Upper lobe of right lung (tissue), 1 donor: ENCODE data around the gene RGS6. TPM values are rescaled to one million over a fixed set of nuclear protein-coding genes. Genes with fewer than 3 reads are reported as not detected.
A peak's percentile ranks its signal among the peaks of the same experiment; 100 is the strongest.

Source experiments
- ATAC-seq: fragments of 200-7000 bp; cut with Tn5 transposase; one replicate; pipeline ENCODE4 v1.9.1; 2020; ENCODE audit warnings: mild to moderate bottlenecking, moderate library complexity
- DNase-seq: peaks from one replicate; pipeline ENCODE4 v3.0.0-alpha.2; 2020
- H3K27ac ChIP-seq: fragments of 200-600 bp; one replicate; pipeline ENCODE4 v1.8.0; 2022
- H3K27me3 ChIP-seq: fragments of 200-600 bp; one replicate; pipeline ENCODE4 v1.8.0; 2022; ENCODE audit warnings: mild to moderate bottlenecking
- H3K36me3 ChIP-seq: fragments of 200-600 bp; one replicate; pipeline ENCODE4 v1.8.0; 2022
- H3K4me1 ChIP-seq: fragments of 200-600 bp; one replicate; pipeline ENCODE4 v1.8.0; 2022
- H3K4me3 ChIP-seq: fragments of 200-600 bp; one replicate; pipeline ENCODE4 v1.8.0; 2022; ENCODE audit warnings: mild to moderate bottlenecking
- H3K9me3 ChIP-seq: fragments of 200-600 bp; one replicate; pipeline ENCODE4 v1.8.0; 2022
- intact Hi-C: fragments of 100-400 bp; cut with DNase I; formaldehyde crosslinking; loops from one replicate; pipeline ENCODE4 v1.11.0; 2022
- total RNA-seq: library from RNA; stranded (reverse); fragmentation: NEBNext Ultra II Directional; extraction: Animal tissue kit (Norgen Biotek cat#: 25700); gene quantifications from one replicate; pipeline ENCODE4 v1.2.1, GENCODE V29; 2021
- TF ChIP-seq, protein P1 (sequence below): fragments of 200-600 bp; IDR thresholded peaks from one replicate; pipeline ENCODE4 v1.8.0; 2022; ENCODE audit warnings: antibody characterized with exemption
- donor health status: DM: no; HTN: yes; CAD: no; lungs with severe emphysema.

RGS6 gene
- total RNA-seq, 1 donor from 2014 or later, result 2.6 TPM

GRCh38 chr14:72510566-72510965, 578.3 kb downstream of the RGS6 start:
- Histone ChIP-seq H3K27ac (no peak overlapping the region), H3K36me3 (no peaks in the 10 kb centered on the region), H3K27me3 (no peaks in the 10 kb centered on the region), H3K9me3 (no peaks in the 10 kb centered on the region), H3K4me3 (no peak overlapping the region), H3K4me1 (no peaks in the 10 kb centered on the region)
- intact Hi-C loops, result no loop called here
- no peak for DNase-seq
- TF ChIP-seq, protein P1, sequence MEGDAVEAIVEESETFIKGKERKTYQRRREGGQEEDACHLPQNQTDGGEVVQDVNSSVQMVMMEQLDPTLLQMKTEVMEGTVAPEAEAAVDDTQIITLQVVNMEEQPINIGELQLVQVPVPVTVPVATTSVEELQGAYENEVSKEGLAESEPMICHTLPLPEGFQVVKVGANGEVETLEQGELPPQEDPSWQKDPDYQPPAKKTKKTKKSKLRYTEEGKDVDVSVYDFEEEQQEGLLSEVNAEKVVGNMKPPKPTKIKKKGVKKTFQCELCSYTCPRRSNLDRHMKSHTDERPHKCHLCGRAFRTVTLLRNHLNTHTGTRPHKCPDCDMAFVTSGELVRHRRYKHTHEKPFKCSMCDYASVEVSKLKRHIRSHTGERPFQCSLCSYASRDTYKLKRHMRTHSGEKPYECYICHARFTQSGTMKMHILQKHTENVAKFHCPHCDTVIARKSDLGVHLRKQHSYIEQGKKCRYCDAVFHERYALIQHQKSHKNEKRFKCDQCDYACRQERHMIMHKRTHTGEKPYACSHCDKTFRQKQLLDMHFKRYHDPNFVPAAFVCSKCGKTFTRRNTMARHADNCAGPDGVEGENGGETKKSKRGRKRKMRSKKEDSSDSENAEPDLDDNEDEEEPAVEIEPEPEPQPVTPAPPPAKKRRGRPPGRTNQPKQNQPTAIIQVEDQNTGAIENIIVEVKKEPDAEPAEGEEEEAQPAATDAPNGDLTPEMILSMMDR, result no peak
- ATAC-seq, result no peak

- Histone ChIP-seq H3K27me3 (no peaks in the 10 kb centered on the region), H3K4me1 (no peaks in the 10 kb centered on the region), H3K27ac (no peak overlapping the region), H3K9me3 (no peaks in the 10 kb centered on the region), H3K4me3 (no peak overlapping the region), H3K36me3 (no peaks in the 10 kb centered on the region)
- ATAC-seq (no peak), DNase-seq (no peak)
- intact Hi-C loops, result no loop called here
- TF ChIP-seq, protein P1, result no peak
These were observed 580.1 kb downstream of the RGS6 start for GRCh38 chr14:72512281-72512680.

GRCh38 chr14:72512925-72513324, 580.7 kb downstream of the RGS6 start:
- ATAC-seq, result no peak
- no peak for DNase-seq
- intact Hi-C loops, result no loop called here
- Histone ChIP-seq H3K36me3 (no peaks in the 10 kb centered on the region), H3K27me3 (no peaks in the 10 kb centered on the region), H3K9me3 (no peaks in the 10 kb centered on the region), H3K27ac (no peak overlapping the region), H3K4me1 (no peaks in the 10 kb centered on the region), H3K4me3 (no peak overlapping the region)
- TF ChIP-seq, protein P1, result no peak

DNA sequence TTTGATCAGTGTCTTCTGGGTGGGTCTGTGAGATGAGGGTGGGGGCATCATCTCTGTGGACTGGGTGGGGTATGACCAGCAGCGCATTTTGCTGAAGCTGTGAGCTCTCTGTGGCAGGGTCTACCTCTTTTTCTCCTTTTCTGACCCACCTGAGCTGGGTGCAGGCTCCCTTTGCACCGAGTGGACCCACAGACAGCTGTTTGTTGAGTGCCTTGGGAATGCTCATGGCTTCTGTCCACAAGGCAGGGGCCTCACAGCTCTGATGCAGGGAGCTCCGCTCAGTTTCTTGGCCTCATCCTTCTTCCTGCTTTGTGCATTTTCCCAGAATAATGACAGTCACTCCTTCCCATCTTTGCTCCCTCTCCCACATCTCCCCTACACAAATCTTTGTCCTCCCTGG, 581.1 kb downstream of the RGS6 start:
- H3K27ac ChIP-seq, result no peak overlapping the region
- H3K4me3 ChIP-seq, result no peak overlapping the region
- no peaks in the 10 kb centered on the region for H3K36me3 ChIP-seq
- TF ChIP-seq, protein P1, result no peak
- no peaks in the 10 kb centered on the region for H3K4me1 ChIP-seq
- H3K27me3 ChIP-seq, result no peaks in the 10 kb centered on the region
- intact Hi-C loops, result no loop called here
- ATAC-seq (no peak), DNase-seq (no peak)
- H3K9me3 ChIP-seq, result no peaks in the 10 kb centered on the region

DNA sequence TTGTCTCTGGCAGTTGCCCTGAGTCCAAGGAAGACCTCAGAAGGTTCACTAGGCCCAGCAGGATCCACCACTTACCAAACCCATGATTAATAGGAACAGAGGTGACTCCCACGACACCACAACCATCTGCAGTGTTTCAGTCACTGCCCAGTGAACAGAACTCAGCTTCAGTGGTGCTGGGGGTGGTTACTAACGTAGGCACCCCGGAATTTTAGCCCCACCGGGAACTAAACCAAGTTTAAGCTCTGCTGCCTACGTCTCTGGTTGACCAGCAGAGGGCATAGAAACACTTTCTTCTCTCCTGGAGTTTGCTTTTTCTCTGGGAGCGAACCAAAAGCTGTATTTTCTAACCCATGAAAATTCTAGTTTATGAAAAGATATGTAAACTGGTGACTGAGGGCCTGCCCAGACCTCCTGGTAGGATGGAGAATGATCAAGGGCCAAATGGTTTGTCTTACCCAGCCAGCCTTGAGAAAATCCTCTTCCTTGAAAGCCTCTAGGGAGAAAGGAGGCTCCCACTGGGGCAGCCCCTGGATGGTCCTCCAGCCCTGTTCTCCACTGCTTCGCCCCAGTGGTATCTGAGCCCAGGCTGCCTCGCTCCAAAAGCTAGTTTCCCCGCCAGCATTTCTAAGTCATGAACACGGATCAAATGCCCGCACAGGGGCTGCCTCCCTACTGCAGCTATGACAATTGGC, 581.9 kb downstream of the RGS6 start:
- Histone ChIP-seq H3K4me3 (no peak overlapping the region), H3K27me3 (no peaks in the 10 kb centered on the region), H3K9me3 (no peaks in the 10 kb centered on the region), H3K4me1 (no peaks in the 10 kb centered on the region), H3K27ac (no peak overlapping the region), H3K36me3 (no peaks in the 10 kb centered on the region)
- intact Hi-C loops, result no loop called here
- TF ChIP-seq, protein P1, result peak; percentile 52
- ATAC-seq (no peak), DNase-seq (no peak)

GRCh38 chr14:72514660-72515025, 582.4 kb downstream of the RGS6 start:
- TF ChIP-seq, protein P1, result no peak
- no peaks in the 10 kb centered on the region for H3K36me3 ChIP-seq
- no peaks in the 10 kb centered on the region for H3K27me3 ChIP-seq
- H3K4me1 ChIP-seq, result no peaks in the 10 kb centered on the region
- no peak overlapping the region for H3K27ac ChIP-seq
- no peak overlapping the region for H3K4me3 ChIP-seq
- DNase-seq, result no peak
- no peak for ATAC-seq
- intact Hi-C loops, result loop anchor here (5.0 kb wide), 1 partner anchor 393 kb away; no protein-coding TSS in a partner anchor
- H3K9me3 ChIP-seq, result no peaks in the 10 kb centered on the region
